HEK293 (cell line): ENCODE measurements around the gene HOMER1.
A peak's percentile ranks its signal among the peaks of the same experiment; 100 is the strongest.

ENCODE experiments used
- CTCF ChIA-PET: fragments of 350-600 bp; formaldehyde crosslinking; extraction: SDS; loops from one replicate; lab custom pipeline; 2021; ENCODE audit warnings: antibody characterized with exemption; lab: Yijun Ruan, JAX
- POLR2A ChIA-PET: fragments of 300-600 bp; formaldehyde crosslinking; extraction: SDS; loops from one replicate; lab custom pipeline; 2020; ENCODE audit warnings: antibody characterized with exemption, inconsistent platforms; lab: Yijun Ruan, JAX
- H3K27ac ChIP-seq: fragments of 200-500 bp; sonication (Bioruptor generic); 2 replicates; pipeline ENCODE4 v1.5.1; 2014; ENCODE audit warnings: low read depth, low read length, control low read depth, inconsistent platforms; ENCODE audit errors: extremely low read depth
- H3K36me3 ChIP-seq, 2 experiments: fragments of 200-500 bp in 1 of 2; sonication (Bioruptor generic) in 1 of 2; 1 replicate in 1 of 2; 2 replicates in 1 of 2; pipeline ENCODE4 v1.5.1; 2014 to 2017; ENCODE audit warnings: inconsistent platforms in 2 of 2, low read length in 2 of 2; ENCODE audit not compliant: control insufficient read depth in 2 of 2, insufficient read depth in 1 of 2
- H3K4me1 ChIP-seq: fragments of 200-500 bp; sonication (Bioruptor generic); 2 replicates; pipeline ENCODE4 v1.5.1; 2014; ENCODE audit warnings: mild to moderate bottlenecking, low read length, inconsistent platforms; ENCODE audit not compliant: control insufficient read depth, insufficient read depth
- H3K4me3 ChIP-seq: 2 replicates; pipeline ENCODE4 v1.5.1; 2011; ENCODE audit warnings: low read depth, mild to moderate bottlenecking, control low read depth, low read length, moderate library complexity
- H3K9me3 ChIP-seq: fragments of 200-500 bp; sonication (Bioruptor generic); 2 replicates; pipeline ENCODE4 v1.5.1; 2014; ENCODE audit warnings: low read depth, low read length, inconsistent platforms; ENCODE audit not compliant: control insufficient read depth, insufficient read depth
- BCL11B ChIP-seq: fragments of 450-650 bp; formaldehyde crosslinking; IDR thresholded peaks from 2 replicates; pipeline ENCODE4 v1.5.1; 2016; ENCODE audit warnings: low read depth, missing biosample characterization, missing genetic modification characterization
- EGR2 ChIP-seq: fragments of 450-650 bp; formaldehyde crosslinking; IDR thresholded peaks from 2 replicates; pipeline ENCODE4 v1.5.1; 2016; ENCODE audit warnings: low read depth, missing biosample characterization, missing genetic modification characterization
- HOXD13 ChIP-seq: sonication (generic); formaldehyde crosslinking; IDR thresholded peaks from 2 replicates; pipeline ENCODE4 v1.8.0; 2022; ENCODE audit warnings: missing genetic modification reagents, borderline replicate concordance
- KLF7 ChIP-seq: fragments of 450-650 bp; formaldehyde crosslinking; IDR thresholded peaks from 2 replicates; pipeline ENCODE4 v1.5.1; 2016; ENCODE audit warnings: missing biosample characterization, missing genetic modification characterization, borderline replicate concordance
- OVOL3 ChIP-seq: fragments of 450-650 bp; formaldehyde crosslinking; IDR thresholded peaks from 2 replicates; pipeline ENCODE4 v1.5.1; 2016; ENCODE audit warnings: missing biosample characterization, missing genetic modification characterization
- SCRT2 ChIP-seq: fragments of 450-650 bp; formaldehyde crosslinking; IDR thresholded peaks from 2 replicates; pipeline ENCODE4 v1.5.1; 2016; ENCODE audit warnings: missing biosample characterization, missing genetic modification characterization
- SETDB1 ChIP-seq: IDR thresholded peaks from one replicate; pipeline ENCODE4 v1.6.1; 2017; ENCODE audit warnings: mild to moderate bottlenecking, low read length, moderate library complexity, mixed read lengths; ENCODE audit not compliant: insufficient read length
- YY1 ChIP-seq: fragments of 450-650 bp; formaldehyde crosslinking; IDR thresholded peaks from 2 replicates; pipeline ENCODE4 v1.5.1; 2018; ENCODE audit warnings: missing biosample characterization, missing genetic modification characterization
- ZBTB48 ChIP-seq: fragments of 450-650 bp; formaldehyde crosslinking; IDR thresholded peaks from 2 replicates; pipeline ENCODE4 v1.5.1; 2016; ENCODE audit warnings: missing biosample characterization, missing genetic modification characterization
- ZFHX2 ChIP-seq: fragments of 450-650 bp; formaldehyde crosslinking; conservative IDR thresholded peaks from 2 replicates; pipeline ENCODE4 v1.5.1; 2016; ENCODE audit warnings: missing biosample characterization, missing genetic modification characterization
- ZFP3 ChIP-seq: fragments of 450-650 bp; formaldehyde crosslinking; IDR thresholded peaks from 2 replicates; pipeline ENCODE4 v1.5.1; 2016; ENCODE audit warnings: low read depth, missing biosample characterization, missing genetic modification characterization
- ZNF114 ChIP-seq: fragments of 450-650 bp; formaldehyde crosslinking; IDR thresholded peaks from 2 replicates; pipeline ENCODE4 v1.5.0; 2017; ENCODE audit warnings: missing biosample characterization, missing genetic modification characterization
- ZNF155 ChIP-seq: fragments of 450-650 bp; formaldehyde crosslinking; IDR thresholded peaks from 2 replicates; pipeline ENCODE4 v1.5.1; 2016; ENCODE audit warnings: missing biosample characterization, missing genetic modification characterization
- ZNF202 ChIP-seq: fragments of 450-650 bp; formaldehyde crosslinking; IDR thresholded peaks from 2 replicates; pipeline ENCODE4 v1.5.1; 2016; ENCODE audit warnings: missing biosample characterization, missing genetic modification characterization, borderline replicate concordance
- ZNF211 ChIP-seq: fragments of 450-650 bp; formaldehyde crosslinking; IDR thresholded peaks from 2 replicates; pipeline ENCODE4 v1.5.1; 2016; ENCODE audit warnings: low read depth, missing biosample characterization, missing genetic modification characterization
- ZNF223 ChIP-seq: fragments of 450-650 bp; formaldehyde crosslinking; IDR thresholded peaks from 2 replicates; pipeline ENCODE4 v1.5.1; 2016; ENCODE audit warnings: missing biosample characterization, missing genetic modification characterization
- ZNF23 ChIP-seq: fragments of 450-650 bp; formaldehyde crosslinking; IDR thresholded peaks from 2 replicates; pipeline ENCODE4 v1.5.1; 2016; ENCODE audit warnings: missing biosample characterization, missing genetic modification characterization, borderline replicate concordance
- ZNF266 ChIP-seq: fragments of 450-650 bp; formaldehyde crosslinking; IDR thresholded peaks from 2 replicates; pipeline ENCODE4 v1.5.1; 2016; ENCODE audit warnings: missing biosample characterization, missing genetic modification characterization, low read depth
- ZNF335 ChIP-seq: fragments of 450-650 bp; formaldehyde crosslinking; conservative IDR thresholded peaks from 2 replicates; pipeline ENCODE4 v1.5.1; 2016; ENCODE audit warnings: missing biosample characterization, missing genetic modification characterization
- ZNF354C ChIP-seq: fragments of 450-650 bp; formaldehyde crosslinking; IDR thresholded peaks from 2 replicates; pipeline ENCODE4 v1.5.1; 2016; ENCODE audit warnings: missing biosample characterization, missing genetic modification characterization, low read depth, borderline replicate concordance
- ZNF366 ChIP-seq: fragments of 450-650 bp; formaldehyde crosslinking; conservative IDR thresholded peaks from 2 replicates; pipeline ENCODE4 v1.5.1; 2016; ENCODE audit warnings: missing biosample characterization, missing genetic modification characterization
- ZNF501 ChIP-seq: fragments of 450-650 bp; formaldehyde crosslinking; IDR thresholded peaks from 2 replicates; pipeline ENCODE4 v1.5.1; 2016; ENCODE audit warnings: missing biosample characterization, missing genetic modification characterization
- ZNF548 ChIP-seq: fragments of 450-650 bp; formaldehyde crosslinking; IDR thresholded peaks from 2 replicates; pipeline ENCODE4 v1.5.1; 2016; ENCODE audit warnings: missing biosample characterization, missing genetic modification characterization
- ZNF585B ChIP-seq: fragments of 450-650 bp; formaldehyde crosslinking; IDR thresholded peaks from 2 replicates; pipeline ENCODE4 v1.5.1; 2016; ENCODE audit warnings: missing biosample characterization, missing genetic modification characterization
- ZNF596 ChIP-seq: fragments of 450-650 bp; IDR thresholded peaks from 2 replicates; pipeline ENCODE4 v1.5.0; 2018; ENCODE audit warnings: missing biosample characterization, mild to moderate bottlenecking, missing genetic modification characterization, moderate library complexity
- ZNF792 ChIP-seq: fragments of 450-650 bp; formaldehyde crosslinking; IDR thresholded peaks from 2 replicates; pipeline ENCODE4 v1.5.1; 2016; ENCODE audit warnings: missing biosample characterization, missing genetic modification characterization
- TF ChIP-seq, protein P1 (sequence below): fragments of 450-650 bp; formaldehyde crosslinking; IDR thresholded peaks from 2 replicates; pipeline ENCODE4 v1.5.1; 2016; ENCODE audit warnings: missing biosample characterization, missing genetic modification characterization
- TF ChIP-seq, protein P2 (sequence below): fragments of 450-650 bp; formaldehyde crosslinking; IDR thresholded peaks from 2 replicates; pipeline ENCODE4 v1.5.1; 2016; ENCODE audit warnings: missing biosample characterization, missing genetic modification characterization
- TF ChIP-seq, protein P3 (sequence below): fragments of 450-650 bp; formaldehyde crosslinking; IDR thresholded peaks from 2 replicates; pipeline ENCODE4 v1.5.1; 2016; ENCODE audit warnings: missing biosample characterization, missing genetic modification characterization

Gene HOMER1

DNA sequence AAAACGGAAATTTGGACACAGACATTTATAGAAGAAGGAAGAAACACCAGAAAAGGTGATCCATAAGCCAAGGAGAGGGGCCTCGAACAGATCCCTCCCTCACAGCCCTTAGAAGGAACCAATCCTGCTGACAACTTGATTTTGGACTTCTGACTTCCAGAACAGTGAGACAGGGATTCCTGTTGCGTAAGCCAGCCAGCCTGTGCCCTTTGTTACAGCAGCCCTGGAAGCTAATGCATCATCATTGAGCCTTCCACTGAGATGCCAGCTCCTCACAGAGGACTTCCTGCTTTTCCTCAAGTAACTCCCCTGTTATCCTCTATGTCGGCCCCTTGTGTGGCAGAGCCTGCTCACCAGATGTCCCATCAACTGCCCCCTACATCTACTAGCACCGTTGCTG is 183.9 kb downstream of the HOMER1 start:
- POLR2A ChIA-PET: no interaction called here
- Histone ChIP-seq H3K4me1 (no peaks in the 10 kb centered on the region), H3K4me3 (no peak overlapping the region), H3K9me3 (no peaks in the 10 kb centered on the region), H3K36me3 (peaks cover 0 to 4% of the 10 kb centered on the region in 2 experiments; a peak in 1 of 3 replicates), H3K27ac (no peak overlapping the region)
- CTCF ChIA-PET: no interaction called here
- TF ChIP-seq ZNF155 (tag by site-specific recombination) (no peak), ZNF596 (tag by site-specific recombination) (no peak), YY1 (tag by site-specific recombination) (no peak), HOXD13 (CRISPR knock-in tag) (no peak), ZBTB48 (tag by site-specific recombination) (no peak), ZNF792 (tag by site-specific recombination) (no peak), ZNF335 (tag by site-specific recombination) (no peak), KLF7 (no peak), ZNF223 (tag by site-specific recombination) (no peak), ZNF501 (tag by site-specific recombination) (no peak), OVOL3 (tag by site-specific recombination) (no peak), SCRT2 (no peak), ZFP3 (no peak), ZNF585B (tag by site-specific recombination) (no peak), ZNF202 (no peak), ZNF354C (tag by site-specific recombination) (no peak), BCL11B (no peak), ZNF114 (no peak)
- TF ChIP-seq, protein P1, sequence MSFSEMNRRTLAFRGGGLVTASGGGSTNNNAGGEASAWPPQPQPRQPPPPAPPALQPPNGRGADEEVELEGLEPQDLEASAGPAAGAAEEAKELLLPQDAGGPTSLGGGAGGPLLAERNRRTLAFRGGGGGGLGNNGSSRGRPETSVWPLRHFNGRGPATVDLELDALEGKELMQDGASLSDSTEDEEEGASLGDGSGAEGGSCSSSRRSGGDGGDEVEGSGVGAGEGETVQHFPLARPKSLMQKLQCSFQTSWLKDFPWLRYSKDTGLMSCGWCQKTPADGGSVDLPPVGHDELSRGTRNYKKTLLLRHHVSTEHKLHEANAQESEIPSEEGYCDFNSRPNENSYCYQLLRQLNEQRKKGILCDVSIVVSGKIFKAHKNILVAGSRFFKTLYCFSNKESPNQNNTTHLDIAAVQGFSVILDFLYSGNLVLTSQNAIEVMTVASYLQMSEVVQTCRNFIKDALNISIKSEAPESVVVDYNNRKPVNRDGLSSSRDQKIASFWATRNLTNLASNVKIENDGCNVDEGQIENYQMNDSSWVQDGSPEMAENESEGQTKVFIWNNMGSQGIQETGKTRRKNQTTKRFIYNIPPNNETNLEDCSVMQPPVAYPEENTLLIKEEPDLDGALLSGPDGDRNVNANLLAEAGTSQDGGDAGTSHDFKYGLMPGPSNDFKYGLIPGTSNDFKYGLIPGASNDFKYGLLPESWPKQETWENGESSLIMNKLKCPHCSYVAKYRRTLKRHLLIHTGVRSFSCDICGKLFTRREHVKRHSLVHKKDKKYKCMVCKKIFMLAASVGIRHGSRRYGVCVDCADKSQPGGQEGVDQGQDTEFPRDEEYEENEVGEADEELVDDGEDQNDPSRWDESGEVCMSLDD (tag by site-specific recombination): no peak

DNA sequence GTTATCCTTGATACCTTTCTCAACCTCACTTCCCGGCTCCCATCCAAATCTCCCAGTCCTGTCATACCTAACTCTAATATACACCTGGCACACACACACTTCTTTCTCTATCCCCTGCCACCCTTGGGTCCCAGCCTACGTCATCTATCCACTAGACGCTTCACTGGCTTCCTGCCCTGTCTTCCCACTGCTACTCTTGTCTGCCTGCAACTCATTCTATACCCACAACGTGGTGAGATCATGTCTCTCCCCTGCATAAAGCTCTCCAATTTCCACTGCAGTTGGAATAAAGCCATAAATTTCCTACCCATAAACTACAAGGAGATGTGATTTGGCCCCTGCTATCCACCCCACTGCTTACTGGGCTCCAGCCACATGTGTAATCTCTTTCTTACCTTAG is 184.5 kb downstream of the HOMER1 start:
- H3K4me3 ChIP-seq: no peak overlapping the region
- TF ChIP-seq ZNF548 (tag by site-specific recombination): 0 out of 2 replicates have a peak, but pooled peaks have one; percentile 40
- TF ChIP-seq ZNF23: no peak
- TF ChIP-seq, protein P2, sequence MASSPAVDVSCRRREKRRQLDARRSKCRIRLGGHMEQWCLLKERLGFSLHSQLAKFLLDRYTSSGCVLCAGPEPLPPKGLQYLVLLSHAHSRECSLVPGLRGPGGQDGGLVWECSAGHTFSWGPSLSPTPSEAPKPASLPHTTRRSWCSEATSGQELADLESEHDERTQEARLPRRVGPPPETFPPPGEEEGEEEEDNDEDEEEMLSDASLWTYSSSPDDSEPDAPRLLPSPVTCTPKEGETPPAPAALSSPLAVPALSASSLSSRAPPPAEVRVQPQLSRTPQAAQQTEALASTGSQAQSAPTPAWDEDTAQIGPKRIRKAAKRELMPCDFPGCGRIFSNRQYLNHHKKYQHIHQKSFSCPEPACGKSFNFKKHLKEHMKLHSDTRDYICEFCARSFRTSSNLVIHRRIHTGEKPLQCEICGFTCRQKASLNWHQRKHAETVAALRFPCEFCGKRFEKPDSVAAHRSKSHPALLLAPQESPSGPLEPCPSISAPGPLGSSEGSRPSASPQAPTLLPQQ (tag by site-specific recombination): peak; percentile 25; the same call in 1 of the 2 replicates
- no peak for TF ChIP-seq ZNF266
- TF ChIP-seq, protein P3, sequence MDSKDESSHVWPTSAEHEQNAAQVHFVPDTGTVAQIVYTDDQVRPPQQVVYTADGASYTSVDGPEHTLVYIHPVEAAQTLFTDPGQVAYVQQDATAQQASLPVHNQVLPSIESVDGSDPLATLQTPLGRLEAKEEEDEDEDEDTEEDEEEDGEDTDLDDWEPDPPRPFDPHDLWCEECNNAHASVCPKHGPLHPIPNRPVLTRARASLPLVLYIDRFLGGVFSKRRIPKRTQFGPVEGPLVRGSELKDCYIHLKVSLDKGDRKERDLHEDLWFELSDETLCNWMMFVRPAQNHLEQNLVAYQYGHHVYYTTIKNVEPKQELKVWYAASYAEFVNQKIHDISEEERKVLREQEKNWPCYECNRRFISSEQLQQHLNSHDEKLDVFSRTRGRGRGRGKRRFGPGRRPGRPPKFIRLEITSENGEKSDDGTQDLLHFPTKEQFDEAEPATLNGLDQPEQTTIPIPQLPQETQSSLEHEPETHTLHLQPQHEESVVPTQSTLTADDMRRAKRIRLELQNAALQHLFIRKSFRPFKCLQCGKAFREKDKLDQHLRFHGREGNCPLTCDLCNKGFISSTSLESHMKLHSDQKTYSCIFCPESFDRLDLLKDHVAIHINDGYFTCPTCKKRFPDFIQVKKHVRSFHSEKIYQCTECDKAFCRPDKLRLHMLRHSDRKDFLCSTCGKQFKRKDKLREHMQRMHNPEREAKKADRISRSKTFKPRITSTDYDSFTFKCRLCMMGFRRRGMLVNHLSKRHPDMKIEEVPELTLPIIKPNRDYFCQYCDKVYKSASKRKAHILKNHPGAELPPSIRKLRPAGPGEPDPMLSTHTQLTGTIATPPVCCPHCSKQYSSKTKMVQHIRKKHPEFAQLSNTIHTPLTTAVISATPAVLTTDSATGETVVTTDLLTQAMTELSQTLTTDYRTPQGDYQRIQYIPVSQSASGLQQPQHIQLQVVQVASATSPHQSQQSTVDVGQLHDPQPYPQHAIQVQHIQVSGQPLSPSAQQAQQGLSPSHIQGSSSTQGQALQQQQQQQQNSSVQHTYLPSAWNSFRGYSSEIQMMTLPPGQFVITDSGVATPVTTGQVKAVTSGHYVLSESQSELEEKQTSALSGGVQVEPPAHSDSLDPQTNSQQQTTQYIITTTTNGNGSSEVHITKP (tag by site-specific recombination): 0 out of 2 replicates have a peak, but pooled peaks have one; percentile 33
- TF ChIP-seq ZNF202: no peak
- peak; percentile 51 for TF ChIP-seq ZFHX2 (tag by site-specific recombination)
- no peak for TF ChIP-seq SETDB1
- TF ChIP-seq ZNF366 (tag by site-specific recombination): 0 out of 2 replicates have a peak, but pooled peaks have one; percentile 12
- TF ChIP-seq ZNF211 (tag by site-specific recombination): 0 out of 2 replicates have a peak, but pooled peaks have one; percentile 23
- TF ChIP-seq EGR2 (tag by site-specific recombination): peak; percentile 34; the same call in 1 of the 2 replicates
- no peaks in the 10 kb centered on the region for H3K9me3 ChIP-seq
- H3K27ac ChIP-seq: no peak overlapping the region
- H3K36me3 ChIP-seq: peaks cover 0 to 4% of the 10 kb centered on the region in 2 experiments; a peak in 1 of 3 replicates
- POLR2A ChIA-PET: no interaction called here
- CTCF ChIA-PET: no interaction called here
- no peaks in the 10 kb centered on the region for H3K4me1 ChIP-seq
